ENCODE data around the gene TUBB1.
"Not testable (repeated sequence)": the region's sequence is repeated elsewhere in the genome, so short reads cannot be mapped to it uniquely, and the experiment has no call there.

The TUBB1 gene

GRCh38 chr20:59019217-59019616 is at the start of gene TUBB1:
TSS of gene TUBB1 (plus strand) at chr20:59019429. CDS start at chr20:59019523, 94 bp downstream.
- DNase-seq = no peak

GRCh38 chr20:58969439-58969838 is 49.8 kb upstream of the TUBB1 start:
- DNase-seq = no peak

GRCh38 chr20:58970146-58970545 is 49.1 kb upstream of the TUBB1 start:
- no peak for DNase-seq

GRCh38 chr20:58971429-58971828 is 47.8 kb upstream of the TUBB1 start:
- DNase-seq = no peak

- no peak for DNase-seq
These were observed 46.0 kb upstream of the TUBB1 start for GRCh38 chr20:58973179-58973578.

GRCh38 chr20:58973866-58974265 is 45.4 kb upstream of the TUBB1 start:
- DNase-seq = no peak

- no peak for DNase-seq
These were observed 43.9 kb upstream of the TUBB1 start for GRCh38 chr20:58975353-58975752.

GRCh38 chr20:58976061-58976730 is 43.0 kb upstream of the TUBB1 start:
- DNase-seq = no peak

GRCh38 chr20:58978351-58979190 is 40.7 kb upstream of the TUBB1 start:
- DNase-seq = no peak

GRCh38 chr20:58980711-58981627 is 38.3 kb upstream of the TUBB1 start, which contains the start of gene NELFCD:
TSS of gene NELFCD (plus strand) at chr20:58981256. CDS start at chr20:58981310, 54 bp downstream.
- peak; percentile 56 for DNase-seq

GRCh38 chr20:58981628-58982364 is 37.4 kb upstream of the TUBB1 start:
- no peak for DNase-seq

GRCh38 chr20:58982406-58983114 is 36.7 kb upstream of the TUBB1 start:
- no peak for DNase-seq

GRCh38 chr20:58983115-58983468 is 36.1 kb upstream of the TUBB1 start:
- not testable (repeated sequence) for DNase-seq

GRCh38 chr20:58984691-58985090 is 34.5 kb upstream of the TUBB1 start:
- DNase-seq = no peak

- no peak for DNase-seq
These were observed 33.6 kb upstream of the TUBB1 start for GRCh38 chr20:58985656-58986055.

GRCh38 chr20:58986286-58986967 is 32.8 kb upstream of the TUBB1 start:
- DNase-seq = no peak

- no peak for DNase-seq
These were observed 32.2 kb upstream of the TUBB1 start for GRCh38 chr20:58986968-58987517.

- no peak for DNase-seq
These were observed 31.3 kb upstream of the TUBB1 start for GRCh38 chr20:58987790-58988564.

GRCh38 chr20:58988565-58988882 is 30.7 kb upstream of the TUBB1 start:
- no peak for DNase-seq

- DNase-seq = no peak
These were observed 30.0 kb upstream of the TUBB1 start for GRCh38 chr20:58989196-58989595.
